GM04503 (cell line): ENCODE results near the gene SPDEF.

Experiments
- DNase-seq: peaks from one replicate; pipeline ENCODE4 v3.0.0-alpha.2; 2012; ENCODE audit warnings: low read depth

The SPDEF gene

DNA sequence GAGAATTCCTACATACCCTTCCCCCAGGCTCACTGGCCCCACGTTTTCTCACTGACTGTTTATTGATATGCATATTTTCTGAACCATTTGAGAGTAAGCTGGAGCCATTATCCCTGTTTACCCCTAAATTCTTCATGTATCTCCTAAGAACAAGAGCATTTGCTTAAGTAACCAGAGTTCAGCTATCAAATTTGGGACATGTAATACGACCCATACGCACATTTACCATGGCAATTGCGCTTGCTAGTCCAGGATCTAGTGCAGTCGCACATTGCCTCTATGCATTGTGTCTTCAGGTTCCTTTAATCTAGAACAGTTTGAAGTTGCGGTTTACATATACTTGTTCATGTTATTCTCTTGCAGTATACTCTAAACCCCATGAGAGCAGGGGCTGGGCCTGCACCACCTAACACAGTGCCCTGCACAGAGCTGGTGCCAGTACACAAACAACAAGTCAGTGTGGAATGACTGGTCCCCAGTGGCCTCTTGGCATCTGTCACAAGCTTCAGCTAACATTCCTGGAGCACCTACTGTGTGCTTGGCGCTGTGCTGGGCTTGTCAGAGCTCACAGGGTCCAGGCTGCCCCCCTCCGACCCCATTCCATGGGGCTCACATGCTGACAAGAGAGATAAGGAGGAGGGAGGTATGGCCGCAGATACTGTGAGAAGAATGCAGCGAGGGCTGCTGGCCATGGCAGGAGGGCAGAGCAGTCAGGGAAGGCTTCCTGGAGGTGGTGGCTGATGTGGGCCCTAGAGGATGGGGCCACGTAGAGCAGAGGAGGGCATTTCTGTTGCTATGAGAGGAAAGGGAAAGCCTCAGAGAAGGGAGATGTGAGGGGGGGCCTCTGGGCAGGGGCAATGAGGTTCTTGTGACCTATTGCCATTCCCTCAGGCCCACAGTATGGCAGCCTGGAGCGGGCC lies 28.1 kb downstream of the SPDEF start:
- DNase-seq: no peak

DNA sequence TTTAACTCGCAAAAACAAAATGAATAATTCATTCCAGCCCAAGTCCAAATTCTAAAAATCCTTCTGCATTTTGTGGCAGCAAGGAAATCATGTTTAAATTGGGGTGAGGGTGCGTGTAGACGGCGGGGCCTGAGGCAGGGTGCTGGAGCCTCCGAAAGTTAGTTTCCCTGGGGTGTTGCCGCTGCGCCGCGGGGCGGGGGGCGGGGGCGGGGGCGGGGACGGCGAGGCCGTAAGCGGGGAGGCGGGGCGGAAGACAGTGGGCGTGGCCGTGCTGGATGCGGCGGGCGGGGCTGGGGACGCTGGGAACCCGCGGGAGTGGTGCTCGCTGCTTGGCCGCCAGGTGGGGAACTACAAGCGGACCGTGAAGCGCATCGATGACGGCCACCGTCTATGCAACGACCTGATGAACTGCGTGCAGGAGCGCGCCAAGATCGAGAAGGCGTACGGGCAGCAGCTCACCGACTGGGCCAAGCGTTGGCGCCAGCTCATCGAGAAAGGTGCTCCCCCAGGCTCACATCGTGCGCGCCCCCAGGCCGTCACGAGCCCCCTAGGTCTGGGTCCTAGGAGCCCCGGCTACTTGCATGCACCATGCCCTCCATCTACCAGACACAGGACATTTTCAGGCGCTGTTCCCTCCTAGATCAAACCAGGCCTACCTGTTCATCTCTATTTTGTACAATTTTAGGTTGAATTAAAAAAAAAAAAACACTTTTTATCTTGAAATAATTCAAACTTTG lies 29.0 kb downstream of the SPDEF start:
- peak; percentile 17 for DNase-seq

DNA sequence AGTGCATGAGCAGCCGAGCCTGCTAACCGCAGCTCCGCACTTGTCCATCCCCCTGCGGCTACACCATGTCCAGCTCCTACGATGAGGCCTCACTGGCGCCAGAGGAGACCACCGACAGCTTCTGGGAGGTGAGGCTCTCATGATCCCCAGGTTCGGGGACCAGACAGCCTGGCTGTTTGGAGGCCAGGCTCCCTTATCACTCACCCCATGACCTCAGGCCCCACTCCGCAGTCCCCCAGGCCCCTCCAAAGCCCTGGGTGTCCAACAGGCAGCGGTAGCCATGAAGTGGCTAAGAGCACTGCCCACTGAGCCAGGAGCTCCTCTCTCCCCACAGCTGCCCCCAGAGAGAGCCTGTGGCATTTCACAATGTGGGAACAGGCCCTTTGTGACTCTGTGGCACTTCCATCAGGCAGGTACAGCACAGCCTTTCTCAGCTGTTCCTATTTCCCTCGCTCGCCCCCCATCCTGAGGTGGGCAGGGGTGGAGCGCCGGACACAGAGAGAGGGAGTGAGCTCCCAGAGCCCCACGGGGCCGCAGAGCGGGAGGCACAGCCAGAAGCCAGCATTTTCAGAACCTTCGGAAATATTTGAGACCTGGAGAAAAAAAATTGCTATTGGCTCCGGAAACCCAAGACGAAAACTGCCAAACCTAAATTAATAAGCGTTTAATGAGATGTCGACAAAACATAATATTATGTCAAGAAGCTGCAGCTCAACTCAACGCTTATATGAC lies 29.7 kb downstream of the SPDEF start:
- DNase-seq: no peak

DNA sequence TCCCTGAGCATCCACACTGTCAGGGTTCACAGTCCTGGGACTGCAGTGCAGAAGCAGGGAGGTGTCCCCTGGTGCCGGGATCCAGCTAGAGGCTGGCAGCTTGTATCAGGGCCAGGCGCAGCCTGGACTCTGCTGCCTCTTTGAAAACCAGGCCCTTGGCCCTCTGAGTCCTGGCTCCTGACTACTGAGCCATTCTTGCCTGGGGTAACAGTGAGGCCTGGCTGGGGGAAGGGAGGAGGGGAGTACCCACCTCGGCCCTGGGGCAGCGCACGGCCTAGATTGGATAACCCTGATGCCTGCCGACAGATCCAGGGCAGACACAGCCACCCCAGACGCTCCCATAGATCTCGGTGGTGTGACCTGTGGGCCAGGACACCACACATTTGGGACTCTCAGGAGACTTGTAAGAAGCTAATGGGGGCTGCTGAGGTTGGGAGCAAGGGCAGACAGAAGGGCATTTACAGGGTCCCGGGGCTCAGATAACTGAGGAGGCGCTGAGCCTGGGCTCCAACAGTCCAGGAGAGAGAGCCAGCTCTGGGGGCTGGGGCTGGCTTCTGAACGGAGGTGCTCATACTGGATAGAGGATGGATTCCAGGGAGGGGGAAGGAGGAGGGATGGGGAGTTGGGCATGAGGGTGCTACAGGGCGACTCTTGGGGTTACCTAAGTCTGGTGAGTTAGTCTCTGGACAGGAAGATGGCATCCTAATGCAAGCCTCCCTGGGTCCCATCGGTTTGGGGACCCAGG lies 30.5 kb downstream of the SPDEF start:
- DNase-seq: no peak

DNA sequence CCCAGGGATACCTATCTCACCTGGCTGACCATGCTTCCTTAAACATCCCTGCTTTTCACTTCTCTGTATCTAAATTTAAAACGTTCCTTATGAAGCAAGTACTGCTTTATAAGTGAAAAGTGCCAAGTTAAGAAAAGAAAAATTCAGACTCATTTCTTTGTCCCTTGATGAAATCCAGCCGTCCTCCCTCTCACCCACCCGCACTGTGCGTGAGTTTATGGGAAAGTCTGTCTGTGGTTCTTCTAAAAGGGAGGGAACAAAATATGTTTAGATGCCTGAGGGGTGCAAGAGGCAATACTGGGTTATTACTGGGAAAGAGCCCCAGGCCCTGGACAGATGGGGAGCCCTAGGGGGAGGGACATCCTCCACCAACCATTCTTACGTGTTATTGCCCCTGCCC lies 31.2 kb downstream of the SPDEF start:
- no peak for DNase-seq

DNA sequence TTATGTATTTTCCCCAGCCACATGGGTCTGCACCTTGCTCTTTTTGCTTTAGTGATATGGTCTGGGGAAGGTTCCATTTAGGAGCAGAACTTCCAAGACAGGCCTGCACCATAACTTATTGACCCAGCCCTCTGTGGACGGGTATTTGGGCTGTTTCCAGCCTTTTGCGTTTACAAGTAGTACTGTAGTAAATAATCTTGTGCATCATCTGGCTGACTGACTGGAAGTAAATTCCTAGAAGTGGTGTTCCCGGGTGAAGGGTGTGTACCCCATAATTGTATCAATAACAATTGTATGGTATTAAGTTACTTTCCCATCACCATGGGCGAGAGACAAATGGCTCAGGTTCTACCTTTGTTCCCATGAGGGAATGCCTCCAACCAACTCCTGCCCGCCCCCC lies 31.6 kb downstream of the SPDEF start:
- no peak for DNase-seq

DNA sequence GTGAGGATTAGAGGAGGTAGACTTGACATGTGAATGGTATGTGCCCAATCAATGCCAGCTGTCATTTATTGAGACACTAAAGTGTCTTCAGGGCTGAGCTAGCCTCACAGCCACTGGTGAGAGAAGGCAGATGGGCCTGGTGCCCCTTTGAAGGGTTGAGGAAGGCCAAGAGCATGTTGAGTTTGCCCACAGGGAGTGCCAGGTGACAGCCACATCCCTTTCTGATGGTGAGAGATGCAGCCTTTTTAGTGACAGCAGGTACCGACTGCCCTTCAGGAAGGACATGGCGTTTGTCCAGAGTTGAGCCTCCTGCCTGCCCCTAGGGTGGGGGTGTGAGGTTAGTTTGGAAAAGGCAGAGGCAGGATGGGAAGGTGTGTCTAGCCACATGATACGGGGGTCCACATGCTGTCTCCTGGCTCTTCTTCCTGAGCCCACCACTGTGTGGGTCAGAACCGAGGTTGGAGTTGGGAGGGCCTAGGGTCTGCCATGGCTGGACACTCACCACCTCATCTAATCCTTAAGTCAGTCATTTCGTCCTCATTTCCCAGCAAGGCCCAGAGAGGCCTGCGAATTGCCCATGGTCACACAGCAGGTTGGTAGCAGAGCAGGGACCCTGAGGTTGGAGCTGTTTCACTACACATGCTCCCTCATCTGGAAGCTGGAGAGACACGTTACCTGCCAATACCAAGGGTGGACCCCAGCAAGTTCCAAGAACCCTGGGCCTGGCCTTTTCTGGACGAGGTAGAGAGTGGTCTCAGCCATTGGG lies 32.5 kb downstream of the SPDEF start:
- DNase-seq: no peak

DNA sequence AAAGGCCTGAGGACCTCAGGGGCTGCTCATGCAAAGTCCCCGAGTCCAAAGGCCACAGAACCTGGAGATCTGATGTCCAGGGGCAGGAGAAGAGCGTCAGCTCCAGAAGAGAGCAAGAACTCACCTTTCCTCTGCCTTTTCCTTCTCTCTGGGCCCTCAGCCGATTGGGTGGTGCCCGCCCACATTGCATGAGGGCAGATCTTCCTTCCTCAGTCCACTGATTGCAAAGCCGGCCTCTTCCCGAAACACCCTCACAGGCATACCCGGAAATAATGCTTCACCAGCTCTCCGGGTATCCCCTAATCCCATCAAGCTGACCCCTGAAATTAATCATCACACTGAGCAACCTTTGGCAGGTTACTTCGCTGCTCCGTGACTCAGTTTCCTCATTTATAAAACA lies 33.4 kb downstream of the SPDEF start:
- DNase-seq: no peak

DNA sequence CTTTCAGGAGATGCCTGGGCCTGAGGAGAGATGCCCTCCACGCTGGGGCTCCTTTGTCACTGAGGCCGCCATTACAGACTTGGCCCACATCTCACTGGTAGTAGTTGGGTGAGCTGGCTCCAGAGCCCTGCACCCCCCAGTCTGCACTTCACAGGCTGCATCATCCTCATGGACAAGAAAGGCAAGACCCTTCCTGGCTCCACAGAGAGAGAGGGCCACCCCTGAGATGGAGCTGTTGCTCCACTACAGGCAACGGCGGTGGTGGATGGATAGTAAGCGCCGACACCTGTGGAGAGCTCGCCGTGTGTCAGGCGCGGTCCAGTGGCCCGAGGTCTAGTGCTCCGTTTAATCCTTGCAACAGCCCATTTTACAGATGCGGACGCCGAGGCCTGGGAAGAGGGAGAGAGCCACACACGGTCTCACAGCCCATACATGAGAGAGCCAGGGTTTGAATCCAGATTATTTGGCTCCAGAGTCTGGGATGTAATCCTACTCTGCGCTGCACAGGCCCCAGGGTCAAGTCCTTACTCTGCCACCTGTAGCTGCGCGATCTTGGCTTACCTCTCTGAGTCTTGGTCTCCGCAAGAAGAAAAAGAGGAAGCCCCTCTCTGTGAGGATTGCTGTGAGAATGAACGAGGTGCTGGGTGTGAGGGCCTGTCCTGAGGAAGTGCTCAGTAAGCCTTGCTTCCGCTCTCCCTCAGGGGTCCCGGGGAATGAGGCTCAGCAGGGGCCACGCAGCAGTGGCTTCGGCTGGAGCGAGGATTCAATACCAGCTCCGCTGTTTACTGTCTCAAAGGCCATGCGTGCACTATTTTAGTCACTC lies 34.5 kb downstream of the SPDEF start:
- DNase-seq: no peak

DNA sequence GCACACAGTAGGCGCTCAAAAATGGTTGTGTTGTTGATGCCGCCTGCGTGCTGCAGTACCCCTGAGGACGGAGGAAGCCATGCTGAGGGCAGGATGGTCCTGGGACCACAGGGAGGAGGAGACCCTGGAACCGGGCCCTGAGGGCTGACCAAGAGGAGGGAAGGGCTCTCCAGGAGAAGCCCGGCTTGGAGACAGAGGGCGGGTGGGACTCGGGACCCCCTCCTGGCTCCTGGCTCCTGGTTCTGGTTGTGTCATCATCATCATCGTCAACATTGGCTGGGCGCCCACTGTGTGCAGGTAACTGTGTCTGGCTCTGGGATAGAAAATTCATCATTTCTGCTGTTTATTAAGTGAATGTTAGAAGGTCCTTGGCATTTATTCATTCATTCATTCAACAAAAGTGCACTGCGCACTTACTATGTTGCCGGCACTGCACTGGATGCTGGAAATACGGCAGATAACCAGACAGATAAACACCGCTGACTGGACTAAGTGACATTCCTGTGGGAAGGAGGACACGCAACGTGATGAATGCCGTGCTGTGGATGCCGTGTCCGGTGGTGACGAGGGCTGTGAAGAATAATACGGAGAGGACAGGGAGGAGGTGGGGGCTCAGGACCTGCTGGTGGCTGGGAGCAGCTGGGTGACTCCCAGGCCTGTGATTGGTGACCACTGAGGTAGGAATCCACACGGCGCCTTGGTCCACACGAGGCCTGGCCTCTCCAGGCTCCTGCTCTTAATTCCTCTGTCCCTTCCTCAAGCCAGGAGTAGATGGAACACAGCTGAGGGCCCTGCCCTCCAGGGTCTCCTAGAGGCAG lies 35.3 kb downstream of the SPDEF start:
- no peak for DNase-seq

DNA sequence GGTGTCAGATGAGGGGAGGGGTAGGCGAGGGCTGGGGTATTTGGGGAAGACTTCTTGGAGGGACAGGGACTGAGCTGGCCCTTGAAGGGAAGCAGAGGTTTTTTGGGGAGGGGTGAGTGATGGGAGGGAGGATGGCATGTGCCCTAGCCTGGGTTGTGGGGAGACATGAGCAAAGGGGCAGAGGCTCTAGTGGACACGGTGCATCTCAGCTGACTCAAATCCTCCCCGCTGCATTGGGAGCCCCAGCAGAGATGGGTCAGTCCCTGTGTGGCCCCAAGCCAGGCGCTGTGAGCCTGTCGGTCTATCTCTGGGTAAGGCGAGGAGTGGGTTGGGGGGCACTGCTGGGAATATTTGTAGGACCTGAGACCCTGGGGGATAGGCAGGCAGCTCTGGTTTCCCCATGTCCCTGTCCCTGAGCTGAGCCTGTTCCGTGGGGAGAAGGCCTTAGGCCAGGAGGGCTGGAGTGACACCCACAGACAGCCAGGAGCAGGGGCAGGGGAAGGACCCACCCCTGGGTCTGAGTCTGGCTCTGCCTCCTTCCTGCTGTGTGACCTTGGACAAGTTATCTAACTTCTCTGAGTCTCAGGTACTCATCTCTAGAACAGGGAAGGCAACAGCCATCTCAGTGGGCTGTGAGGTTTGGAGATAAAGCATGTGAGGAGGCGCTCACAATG lies 36.0 kb downstream of the SPDEF start:
- DNase-seq: no peak

DNA sequence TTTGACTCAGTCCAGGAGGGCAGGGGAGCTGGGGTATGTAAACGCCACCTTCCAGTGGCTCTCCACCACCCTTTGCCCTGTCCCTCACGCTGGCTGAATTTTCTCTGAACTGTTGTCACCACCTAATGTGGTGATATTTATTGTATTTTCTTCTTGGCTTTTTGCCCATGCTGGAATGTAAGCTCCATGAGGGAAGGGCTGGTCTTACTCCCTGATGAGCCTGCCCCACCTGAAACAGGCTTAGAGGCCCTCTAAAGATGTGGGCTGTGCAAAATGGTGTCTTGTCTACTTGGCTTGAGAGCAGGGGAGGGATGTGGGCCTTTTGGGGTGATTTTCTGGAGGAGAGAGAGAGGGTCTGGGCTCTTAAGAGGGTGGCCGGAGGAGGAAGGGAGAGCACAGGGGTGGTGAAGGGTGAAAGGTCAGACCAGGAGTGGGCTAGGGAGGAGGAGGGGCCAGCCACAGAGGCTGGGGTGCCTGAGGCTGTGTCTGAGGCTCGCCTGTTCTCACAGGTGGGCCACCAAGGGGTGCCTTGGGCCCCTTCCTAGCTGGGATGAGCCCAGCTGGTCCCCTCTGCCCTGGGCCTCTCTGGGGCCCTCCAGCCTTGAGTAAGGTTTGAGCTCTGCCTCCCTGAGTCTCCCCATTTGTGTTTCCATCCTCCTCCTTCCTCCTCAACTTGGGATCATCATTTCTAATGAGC lies 37.3 kb downstream of the SPDEF start:
- no peak for DNase-seq

DNA sequence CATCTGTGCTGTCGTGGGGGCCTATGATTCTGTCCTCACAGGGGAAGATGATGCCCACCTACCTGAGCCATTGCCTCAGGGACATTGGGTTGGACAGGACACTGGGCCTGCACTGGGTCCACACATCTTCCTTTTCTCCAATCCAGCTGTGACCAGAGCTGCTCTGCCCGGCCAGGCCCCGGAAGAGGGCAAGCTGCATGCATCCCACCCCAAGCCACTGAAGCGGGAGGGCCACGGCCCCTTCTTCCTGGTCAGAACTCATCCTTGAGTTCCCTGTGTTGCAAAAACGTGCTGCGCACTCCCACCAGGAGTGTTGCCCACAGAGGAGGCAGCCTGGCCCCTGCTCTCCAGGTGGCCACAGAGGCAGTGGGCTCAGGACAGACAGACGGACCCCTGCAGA lies 38.2 kb downstream of the SPDEF start:
- no peak for DNase-seq

DNA sequence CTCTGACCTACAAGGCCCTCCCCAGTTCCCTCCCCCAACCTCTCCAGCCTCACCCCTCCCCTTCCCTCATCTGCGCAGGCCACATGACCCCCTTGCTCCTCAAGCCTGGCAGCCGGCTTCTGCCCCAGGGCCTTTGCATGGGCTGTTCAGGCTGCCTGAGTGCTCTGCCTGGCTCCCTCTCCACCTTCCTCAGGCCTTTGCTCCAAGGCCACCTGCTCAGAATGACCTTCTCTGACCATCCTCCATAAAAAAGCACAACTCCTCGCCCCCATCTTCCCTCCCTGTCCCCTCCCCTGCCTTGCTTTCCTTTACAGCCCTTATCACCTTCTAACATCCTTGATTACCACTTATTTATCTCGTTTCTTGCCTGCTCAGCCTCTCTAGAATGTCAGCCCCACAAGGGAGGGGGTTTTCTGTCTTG lies 38.7 kb downstream of the SPDEF start:
- DNase-seq: no peak

DNA sequence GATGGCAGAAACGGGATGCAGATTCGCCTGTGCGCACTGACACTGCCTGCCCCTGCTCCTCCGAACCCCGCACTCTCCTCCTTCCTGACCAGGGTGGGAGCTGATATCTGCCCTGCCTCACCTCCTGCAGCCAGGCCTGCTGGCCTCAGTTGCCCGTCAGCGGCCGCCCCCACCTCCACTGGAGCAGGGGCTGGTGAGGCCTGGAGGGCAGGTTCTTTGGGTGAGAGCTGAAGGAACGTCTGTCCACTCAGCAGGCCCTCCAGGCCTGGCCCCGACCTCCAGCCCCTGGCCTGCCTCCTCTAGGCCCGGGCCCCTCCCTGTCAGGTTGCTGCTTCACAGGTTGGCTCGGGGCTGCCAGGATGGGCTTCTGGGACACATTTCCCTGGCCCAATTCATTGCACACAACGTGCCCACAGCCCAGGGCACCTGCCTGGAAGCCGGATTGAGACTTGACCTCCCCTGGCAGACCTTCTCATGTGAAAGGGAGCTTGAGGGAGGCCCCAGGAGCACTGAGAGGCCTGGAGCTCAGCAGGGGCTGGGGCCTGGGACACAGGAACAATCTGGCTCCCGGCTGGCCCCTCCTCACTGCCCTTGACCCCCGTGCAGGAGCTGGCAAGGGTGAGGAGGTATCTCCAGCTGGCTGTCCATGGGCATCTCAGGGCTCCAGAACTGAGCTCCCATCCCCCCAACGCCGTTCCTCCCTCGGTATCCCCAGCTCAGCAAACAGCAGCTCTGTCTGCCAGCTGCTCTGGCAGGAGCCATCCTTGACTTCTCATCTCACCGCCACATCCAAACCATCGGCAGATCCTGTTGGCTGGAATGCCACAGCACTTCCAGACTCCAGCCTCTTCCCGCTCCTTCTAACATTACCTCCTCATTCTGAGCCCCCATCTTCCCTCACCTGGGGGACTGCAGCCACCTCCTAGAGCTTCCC lies 39.5 kb downstream of the SPDEF start:
- no peak for DNase-seq

DNA sequence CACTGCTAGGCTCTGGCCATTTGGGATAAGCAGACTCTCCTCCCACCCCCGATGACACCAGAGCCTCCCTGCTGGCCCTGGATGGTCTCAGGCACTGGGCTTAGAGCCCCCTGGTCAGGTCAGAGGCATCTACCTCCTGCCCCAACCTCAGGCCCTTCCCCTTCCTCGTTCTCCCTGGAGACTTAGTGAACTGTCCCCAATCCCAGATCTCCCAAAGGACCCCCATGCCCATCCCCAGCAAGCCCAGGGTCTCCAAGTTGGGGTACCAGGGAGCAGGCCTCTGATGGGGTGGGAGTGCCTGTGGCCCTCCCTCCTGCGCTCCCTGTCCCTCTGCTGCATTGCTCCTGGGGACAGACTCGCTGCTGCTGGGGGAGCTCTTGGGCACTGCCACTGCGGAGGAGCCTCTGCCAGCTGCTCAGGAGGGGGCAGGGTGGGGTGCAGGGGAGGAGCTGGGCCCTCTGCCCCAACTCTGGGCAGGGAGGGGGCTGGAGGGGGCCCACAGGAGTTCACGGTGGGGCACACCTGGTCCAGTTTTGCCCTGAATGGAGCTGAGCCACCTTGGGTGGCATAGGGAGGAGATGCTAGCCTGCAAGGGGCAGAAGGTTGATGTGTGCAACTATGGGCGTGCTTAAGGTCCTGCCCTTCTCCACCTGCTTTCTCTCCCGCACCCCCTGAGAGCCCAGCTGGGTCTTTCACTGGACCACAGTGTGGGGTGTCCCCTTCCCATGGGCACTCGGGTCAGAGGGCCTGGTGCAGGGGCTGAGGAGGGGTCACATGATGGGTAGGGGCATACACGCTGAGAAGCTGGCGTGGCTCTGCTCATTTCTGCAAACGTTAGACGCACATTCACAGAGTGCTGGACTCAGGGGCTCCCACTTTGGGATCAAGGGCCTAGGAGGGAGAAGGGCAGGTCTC lies 40.4 kb downstream of the SPDEF start:
- no peak for DNase-seq
